A549 (cell line): ENCODE data around the gene NR2C2AP. TPM values are rescaled to one million over a fixed set of nuclear protein-coding genes. Genes with fewer than 3 reads are reported as not detected.

Experiments
- ATAC-seq, 2 experiments: fragments of 200-7000 bp in 1 of 2; fragments of >200 bp in 1 of 2; cut with Nextera tagmentation in 1 of 2; cut with Tn5 transposase in 1 of 2; 3 replicates each; pipeline versions ENCODE4 v1.8.0 to v1.9.1; 2018 to 2020; ENCODE audit warnings: mild to moderate bottlenecking in 1 of 2, moderate library complexity in 1 of 2
- CTCF ChIA-PET: fragments of 300-600 bp; sonication (Branson Sonifier 250); formaldehyde crosslinking; extraction: SDS; loops from one replicate; lab custom pipeline; 2021; ENCODE audit warnings: antibody characterized with exemption, inconsistent platforms; lab: Yijun Ruan, JAX
- POLR2A ChIA-PET: fragments of 350-600 bp; formaldehyde crosslinking; extraction: SDS; loops from one replicate; lab custom pipeline; 2021; ENCODE audit warnings: antibody characterized with exemption, inconsistent platforms; lab: Yijun Ruan, JAX
- DNase-seq, 2 experiments: peaks; one replicate each; pipeline versions ENCODE4 v3.0.0 to v3.0.0-alpha.2; 2011 to 2016; ENCODE audit warnings: low read depth in 1 of 2, low spot score in 1 of 2
- FAIRE-seq: peaks from 2 replicates; lab custom pipeline; 2011; peaks lifted over from hg19 to GRCh38; lab: Jason Lieb, UNC
- H3K27ac ChIP-seq, 2 experiments: fragments of >200 bp; sonication (Bioruptor Twin); formaldehyde crosslinking; 3 replicates each; pipeline ENCODE4 v1.5.1; 2016 to 2017
- H3K4me1 ChIP-seq: fragments of >200 bp; sonication (Bioruptor Twin); formaldehyde crosslinking; 3 replicates; pipeline ENCODE4 v1.6.1; 2016
- H3K4me2 ChIP-seq: fragments of >200 bp; sonication (Bioruptor Twin); formaldehyde crosslinking; 3 replicates; pipeline ENCODE4 v1.6.1; 2016
- H3K4me3 ChIP-seq: fragments of >200 bp; sonication (Bioruptor Twin); formaldehyde crosslinking; 3 replicates; pipeline ENCODE4 v1.5.1; 2016
- H3K9me3 ChIP-seq: fragments of >200 bp; sonication (Bioruptor Twin); formaldehyde crosslinking; 3 replicates; pipeline ENCODE4 v1.6.1; 2016
- CBX8 ChIP-seq: fragments of 200-600 bp; sonication (generic); IDR thresholded peaks from 2 replicates; pipeline ENCODE4 v1.6.1; 2016
- ESRRA ChIP-seq: fragments of 150-350 bp; IDR thresholded peaks from 2 replicates; pipeline ENCODE4 v1.6.1; 2014; ENCODE audit warnings: mild to moderate bottlenecking, low read length, borderline replicate concordance
- FOSL2 ChIP-seq, 2 experiments: fragments of 450-650 bp in 1 of 2; fragments of >200 bp in 1 of 2; sonication (Bioruptor Twin) in 1 of 2; formaldehyde crosslinking; IDR thresholded peaks; 2 replicates each; pipeline versions ENCODE4 v1.5.0 to v1.6.1; 2016 to 2020; ENCODE audit warnings: mild to moderate bottlenecking in 1 of 2, moderate library complexity in 1 of 2
- HOXB13 ChIP-seq: fragments of 250-450 bp; sonication (Bioruptor Pico); IDR thresholded peaks from 2 replicates; pipeline ENCODE4 v1.5.0; 2020; ENCODE audit warnings: low read depth, mild to moderate bottlenecking, moderate library complexity
- KDM5A ChIP-seq: fragments of 200-600 bp; sonication (generic); IDR thresholded peaks from 2 replicates; pipeline ENCODE4 v1.6.1; 2016; ENCODE audit warnings: antibody characterized with exemption, mild to moderate bottlenecking
- MAZ ChIP-seq: fragments of 150-350 bp; IDR thresholded peaks from 2 replicates; pipeline ENCODE4 v1.6.1; 2014; ENCODE audit warnings: antibody characterized with exemption, low read depth, low read length, borderline replicate concordance
- MYC ChIP-seq: IDR thresholded peaks from 2 replicates; pipeline ENCODE4 v1.6.1; 2012; ENCODE audit warnings: mild to moderate bottlenecking, inconsistent platforms, low read length, improper control_type of control experiment, borderline replicate concordance
- NFE2L2 ChIP-seq: fragments of 150-350 bp; conservative IDR thresholded peaks from 2 replicates; pipeline ENCODE4 v1.6.1; 2014; ENCODE audit warnings: low read length
- RARB ChIP-seq: fragments of 250-450 bp; sonication (Bioruptor Pico); IDR thresholded peaks from 2 replicates; pipeline ENCODE4 v1.8.0; 2021; ENCODE audit warnings: mild to moderate bottlenecking, moderate library complexity
- SMC3 ChIP-seq: fragments of >200 bp; sonication (Bioruptor Twin); formaldehyde crosslinking; IDR thresholded peaks from 3 replicates; pipeline ENCODE4 v1.6.1; 2018; ENCODE audit warnings: inconsistent platforms
- SREBF2 ChIP-seq: fragments of 450-650 bp; IDR thresholded peaks from 2 replicates; pipeline ENCODE4 v1.6.1; 2014; ENCODE audit warnings: mild to moderate bottlenecking, moderate library complexity
- TP53 ChIP-seq: fragments of 250-450 bp; sonication (Bioruptor Pico); IDR thresholded peaks from 2 replicates; pipeline ENCODE4 v1.5.0; 2021; ENCODE audit warnings: mild to moderate bottlenecking, moderate library complexity
- USF2 ChIP-seq: fragments of 450-650 bp; IDR thresholded peaks from 2 replicates; pipeline ENCODE4 v1.6.1; 2014; ENCODE audit warnings: antibody characterized with exemption
- ZC3H11A ChIP-seq: fragments of 450-650 bp; IDR thresholded peaks from 2 replicates; pipeline ENCODE4 v1.6.1; 2014; ENCODE audit warnings: antibody characterized with exemption, mild to moderate bottlenecking
- ZFP36 ChIP-seq: fragments of 450-650 bp; IDR thresholded peaks from 2 replicates; pipeline ENCODE4 v1.6.1; 2014; ENCODE audit warnings: borderline replicate concordance; ENCODE audit not compliant: partially characterized antibody
- ZNF302 ChIP-seq: fragments of 250-450 bp; sonication (Bioruptor Pico); IDR thresholded peaks from 2 replicates; pipeline ENCODE4 v1.9.0; 2021; ENCODE audit warnings: inconsistent platforms, mild to moderate bottlenecking, moderate library complexity
- ZSCAN20 ChIP-seq: fragments of 250-450 bp; sonication (Bioruptor Pico); IDR thresholded peaks from 2 replicates; pipeline ENCODE4 v1.8.0; 2022; ENCODE audit warnings: mild to moderate bottlenecking, moderate library complexity
- WGBS: methylation state at CpG from one replicate; pipeline ENCODE4 v1.1.6; 2017; ENCODE audit errors: missing lambda C conversion rate; 5-methylcytosine and 5-hydroxymethylcytosine counted together
- polyA plus RNA-seq, 4 experiments: library from polyadenylated mRNA; depleted of rRNA in 3 of 4; stranded (reverse); fragments of >200 nt; fragmentation: RNase III in 1 of 4; extraction: RNeasy Plus Mini Kit Qiagen cat#74134 plus additional on column Dnase treatment in 1 of 4; gene quantifications; 2 replicates in 3 of 4; 3 replicates in 1 of 4; pipeline ENCODE4 v1.2.3, GENCODE V29; 2011 to 2017
- TF ChIP-seq, protein P1 (sequence below): fragments of >200 bp; sonication (Bioruptor Twin); formaldehyde crosslinking; IDR thresholded peaks from 3 replicates; pipeline ENCODE4 v1.6.1; 2016

Gene NR2C2AP
- polyA plus RNA-seq, 2 of the 4 experiments (the other 2 are of a cell fraction), result 20.0 to 24.6 TPM

- TF ChIP-seq ESRRA (no peak), SREBF2 (no peak), MAZ (peak; percentile 44; the same call in 1 of the 2 replicates), ZSCAN20 (CRISPR knock-in tag) (no peak), CBX8 (no peak), HOXB13 (CRISPR knock-in tag) (no peak)
These were observed 10.9 kb downstream of the NR2C2AP start, which contains the start of the genes BORCS8 and RFXANK (continued) for GRCh38 chr19:19192078-19192882.

- TF ChIP-seq MAZ (no peak), SMC3 (no peak), KDM5A (peak; percentile 88; the same call in 1 of the 2 replicates), ZNF302 (no peak), ZFP36 (no peak), NFE2L2 (no peak)
- TF ChIP-seq, protein P1, sequence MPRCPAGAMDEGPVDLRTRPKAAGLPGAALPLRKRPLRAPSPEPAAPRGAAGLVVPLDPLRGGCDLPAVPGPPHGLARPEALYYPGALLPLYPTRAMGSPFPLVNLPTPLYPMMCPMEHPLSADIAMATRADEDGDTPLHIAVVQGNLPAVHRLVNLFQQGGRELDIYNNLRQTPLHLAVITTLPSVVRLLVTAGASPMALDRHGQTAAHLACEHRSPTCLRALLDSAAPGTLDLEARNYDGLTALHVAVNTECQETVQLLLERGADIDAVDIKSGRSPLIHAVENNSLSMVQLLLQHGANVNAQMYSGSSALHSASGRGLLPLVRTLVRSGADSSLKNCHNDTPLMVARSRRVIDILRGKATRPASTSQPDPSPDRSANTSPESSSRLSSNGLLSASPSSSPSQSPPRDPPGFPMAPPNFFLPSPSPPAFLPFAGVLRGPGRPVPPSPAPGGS, result no peak
- POLR2A ChIA-PET, result interaction anchor here (0.7 to 2.8 kb wide), 2 partner anchors 12 to 671 kb away, joined by 3 to 19 read pairs; partner anchors contain the start of gene NR2C2AP
- CTCF ChIA-PET, result interaction anchor here (1.2 to 3.2 kb wide), 2 partner anchors 12 to 16 kb away, joined by 4 to 22 read pairs; no protein-coding TSS in a partner anchor
These were observed 11.5 kb downstream of the NR2C2AP start for GRCh38 chr19:19191768-19192077.

GRCh38 chr19:19186742-19187141, 16.5 kb downstream of the NR2C2AP start:
- WGBS, result 92% methylated on average over 10 of the region's 14 CpGs
- no peak for FAIRE-seq

More at GRCh38 chr19:19191768-19192077, 11.5 kb downstream of the NR2C2AP start:
- FAIRE-seq, result no peak
- H3K27ac ChIP-seq, result peak overlapping the region; percentile 96 to 98
- ATAC-seq, result 0 out of 6 replicates have a peak, but pooled peaks of 1 of the 2 experiments have one; percentile 8
- 8% methylated on average over 5 of the region's 17 CpGs for WGBS
- peaks cover 18% of the 10 kb centered on the region; the same call in 2 of the 3 replicates for H3K4me1 ChIP-seq
- peak overlapping the region; percentile 82 for H3K4me3 ChIP-seq
- peak overlapping the region; percentile 82 for H3K4me2 ChIP-seq
- no peak for DNase-seq
- H3K9me3 ChIP-seq, result no peaks in the 10 kb centered on the region

More at GRCh38 chr19:19186742-19187141, 16.5 kb downstream of the NR2C2AP start:
- Histone ChIP-seq H3K27ac (no peak overlapping the region), H3K9me3 (no peaks in the 10 kb centered on the region), H3K4me3 (no peak overlapping the region), H3K4me1 (peaks cover 10% of the 10 kb centered on the region; the same call in 2 of the 3 replicates), H3K4me2 (no peak overlapping the region)
- ChIA-PET POLR2A (interaction anchor here (0.6 kb wide), 1 partner anchor 175 kb away, joined by 7 read pairs; no protein-coding TSS in a partner anchor), CTCF (interaction anchor here (1.3 kb wide), 1 partner anchor 14 kb away, joined by 3 read pairs; no protein-coding TSS in a partner anchor)
- TF ChIP-seq USF2, result no peak
- no peak for TF ChIP-seq FOSL2 (IDR thresholded peaks at IDR 0.05)
- TF ChIP-seq FOSL2 (CRISPR knock-in tag; IDR thresholded peaks at IDR 0.05), result no peak
- TF ChIP-seq HOXB13 (CRISPR knock-in tag), result no peak
- no peak for TF ChIP-seq ZC3H11A
- no peak for TF ChIP-seq TP53 (CRISPR knock-in tag)
- no peak for TF ChIP-seq RARB
- no peak for TF ChIP-seq NFE2L2
- TF ChIP-seq MYC, result no peak
- ATAC-seq, result no peak
- DNase-seq, result no peak
